AG20443 (cell line): Measurements from ENCODE around the gene NLGN1.
"Not testable (repeated sequence)": the region's sequence is repeated elsewhere in the genome, so short reads cannot be mapped to it uniquely, and the experiment has no call there.

ENCODE experiments used
- DNase-seq: peaks from one replicate; pipeline ENCODE4 v3.0.0; 2012; ENCODE audit warnings: low spot score, mixed read lengths

Gene NLGN1

GRCh38 chr3:173397161-173398110 is at the start of gene NLGN1:
Gene NLGN1, plus strand, starts transcription at chr3:173397744.
- DNase-seq = peak; percentile 83

- DNase-seq = no peak
These were observed 45.7 kb upstream of the NLGN1 start for GRCh38 chr3:173351886-173352285.

- not testable (repeated sequence) for DNase-seq
These were observed 44.4 kb upstream of the NLGN1 start for GRCh38 chr3:173353137-173353536.

- DNase-seq = no peak
These were observed 43.4 kb upstream of the NLGN1 start for GRCh38 chr3:173354124-173354523.

- peak; percentile 68 for DNase-seq
These were observed 25.6 kb upstream of the NLGN1 start for GRCh38 chr3:173371848-173372487.

- no peak for DNase-seq
These were observed 16.9 kb upstream of the NLGN1 start for GRCh38 chr3:173380681-173381080.

- not testable (repeated sequence) for DNase-seq
These were observed 15.6 kb upstream of the NLGN1 start for GRCh38 chr3:173381936-173382335.

- DNase-seq = no peak
These were observed 2.5 kb upstream of the NLGN1 start for GRCh38 chr3:173395073-173395411.

- peak; percentile 93 for DNase-seq
These were observed 1.9 kb upstream of the NLGN1 start for GRCh38 chr3:173395412-173396181.

GRCh38 chr3:173396191-173397041 is 1.1 kb upstream of the NLGN1 start:
- no peak for DNase-seq

- no peak for DNase-seq
These were observed 551 bp downstream of the NLGN1 start for GRCh38 chr3:173398111-173398479.

- DNase-seq = no peak
These were observed 1.5 kb downstream of the NLGN1 start for GRCh38 chr3:173399044-173399443.

GRCh38 chr3:173401369-173401768 is 3.8 kb downstream of the NLGN1 start:
- DNase-seq = no peak

- DNase-seq = no peak
These were observed 5.1 kb downstream of the NLGN1 start for GRCh38 chr3:173402656-173403055.

GRCh38 chr3:173403376-173403775 is 5.8 kb downstream of the NLGN1 start:
- no peak for DNase-seq

- DNase-seq = no peak
These were observed 6.6 kb downstream of the NLGN1 start for GRCh38 chr3:173404156-173404555.

- no peak for DNase-seq
These were observed 12.9 kb downstream of the NLGN1 start for GRCh38 chr3:173410436-173410835.

GRCh38 chr3:173410849-173411248 is 13.3 kb downstream of the NLGN1 start:
- DNase-seq = no peak

- peak; percentile 55 for DNase-seq
These were observed 13.9 kb downstream of the NLGN1 start for GRCh38 chr3:173411375-173411973.

GRCh38 chr3:173416070-173416469 is 18.5 kb downstream of the NLGN1 start:
- no peak for DNase-seq

- DNase-seq = no peak
These were observed 31.5 kb downstream of the NLGN1 start for GRCh38 chr3:173429076-173429475.
